Suprapubic skin (tissue), 4 donors: ENCODE measurements around the gene UNC45A. TPM values are rescaled to one million over a fixed set of nuclear protein-coding genes. Genes with fewer than 3 reads are reported as not detected.

Experiments used
- DNase-seq, 2 donors: peaks; one replicate each; pipeline ENCODE4 v3.0.0-alpha.2; 2019; ENCODE audit warnings: low spot score in 2 of 2
- H3K27ac ChIP-seq: fragments of 200-600 bp; sonication (generic); one replicate; pipeline ENCODE4 v1.5.1; 2019
- H3K27me3 ChIP-seq: fragments of 200-600 bp; sonication (generic); one replicate; pipeline ENCODE4 v1.5.1; 2019
- H3K36me3 ChIP-seq: fragments of 200-600 bp; sonication (generic); one replicate; pipeline ENCODE4 v1.5.1; 2019
- H3K4me1 ChIP-seq: fragments of 200-600 bp; sonication (generic); one replicate; pipeline ENCODE4 v1.5.1; 2019
- H3K4me3 ChIP-seq: fragments of 200-600 bp; sonication (generic); one replicate; pipeline ENCODE4 v1.5.1; 2019; ENCODE audit warnings: mild to moderate bottlenecking
- H3K9me3 ChIP-seq: fragments of 200-600 bp; sonication (generic); one replicate; pipeline ENCODE4 v1.5.1; 2019
- CTCF ChIP-seq, 2 donors: fragments of 200-600 bp in 1 of 2; fragments of 450-650 bp in 1 of 2; sonication (generic) in 1 of 2; IDR thresholded peaks; one replicate each; pipeline ENCODE4 v1.5.1; 2016 to 2019; ENCODE audit warnings: antibody characterized with exemption in 2 of 2, mild to moderate bottlenecking in 1 of 2, moderate library complexity in 1 of 2
- EP300 ChIP-seq: sonication (generic); formaldehyde crosslinking; IDR thresholded peaks from one replicate; pipeline ENCODE4 v1.6.1; 2017; ENCODE audit warnings: antibody characterized with exemption
- POLR2A ChIP-seq, 2 donors: fragments of 450-650 bp; IDR thresholded peaks; one replicate each; pipeline ENCODE4 v1.6.1; 2017; ENCODE audit warnings: antibody characterized with exemption in 2 of 2, mild to moderate bottlenecking in 2 of 2, moderate library complexity in 2 of 2
- POLR2AphosphoS5 ChIP-seq, 3 donors: sonication (generic); formaldehyde crosslinking; IDR thresholded peaks; one replicate each; pipeline ENCODE4 v1.6.1; 2017; ENCODE audit warnings: antibody characterized with exemption in 3 of 3
- WGBS: methylation state at CpG from one replicate; pipeline ENCODE4 v1.1.5; 2018; 5-methylcytosine and 5-hydroxymethylcytosine counted together
- total RNA-seq, 4 donors: library from RNA; depleted of rRNA; stranded (reverse); fragments of >200 nt; gene quantifications; one replicate each; pipeline ENCODE4 v1.1.0, GENCODE V29; 2016

Gene UNC45A
- total RNA-seq, 4 donors from 2014 or later: 52.4 to 94.5 (median 67.8) TPM

GRCh38 chr15:90910441-90911301, 24.4 kb upstream of the UNC45A start:
- Histone ChIP-seq H3K4me3 (no peak overlapping the region), H3K9me3 (no peaks in the 10 kb centered on the region), H3K27ac (no peak overlapping the region), H3K4me1 (no peaks in the 10 kb centered on the region), H3K27me3 (no peaks in the 10 kb centered on the region), H3K36me3 (peaks cover 99% of the 10 kb centered on the region)
- WGBS: 95% methylated on average over 20 of the region's 24 CpGs
- no peak for TF ChIP-seq CTCF (IDR thresholded peaks at IDR 0.05)
- no peak for TF ChIP-seq POLR2A (IDR thresholded peaks at IDR 0.05)
- no peak for TF ChIP-seq EP300
- TF ChIP-seq POLR2AphosphoS5 (IDR thresholded peaks at IDR 0.05): no peak
- DNase-seq: no peak

- Histone ChIP-seq H3K4me3 (no peak overlapping the region), H3K27me3 (no peaks in the 10 kb centered on the region), H3K4me1 (no peaks in the 10 kb centered on the region), H3K9me3 (no peaks in the 10 kb centered on the region), H3K27ac (no peak overlapping the region), H3K36me3 (peaks cover 99% of the 10 kb centered on the region)
- no peak for TF ChIP-seq POLR2AphosphoS5 (IDR thresholded peaks at IDR 0.05)
- TF ChIP-seq POLR2A (IDR thresholded peaks at IDR 0.05): no peak
- no peak for DNase-seq
- WGBS: 94% methylated on average over 18 of the region's 19 CpGs
Measured at GRCh38 chr15:90911302-90911623, 23.8 kb upstream of the UNC45A start.

- Histone ChIP-seq H3K9me3 (no peaks in the 10 kb centered on the region), H3K27me3 (no peaks in the 10 kb centered on the region), H3K36me3 (peaks cover 99% of the 10 kb centered on the region), H3K27ac (no peak overlapping the region), H3K4me1 (no peaks in the 10 kb centered on the region), H3K4me3 (no peak overlapping the region)
- no peak for DNase-seq
- TF ChIP-seq CTCF (IDR thresholded peaks at IDR 0.05): no peak
- TF ChIP-seq EP300: no peak
- TF ChIP-seq POLR2A (IDR thresholded peaks at IDR 0.05): no peak
- no peak for TF ChIP-seq POLR2AphosphoS5 (IDR thresholded peaks at IDR 0.05)
- 93% methylated on average over 28 of the region's 30 CpGs for WGBS
Measured at GRCh38 chr15:90911906-90912769, 22.9 kb upstream of the UNC45A start.

- H3K27me3 ChIP-seq: no peaks in the 10 kb centered on the region
- H3K9me3 ChIP-seq: no peaks in the 10 kb centered on the region
- no peak overlapping the region for H3K4me3 ChIP-seq
- WGBS: 90% methylated on average over 7 of the region's 7 CpGs
- peaks cover 99% of the 10 kb centered on the region for H3K36me3 ChIP-seq
- H3K27ac ChIP-seq: no peak overlapping the region
- TF ChIP-seq EP300 (no peak), POLR2AphosphoS5 (IDR thresholded peaks at IDR 0.05) (no peak), CTCF (IDR thresholded peaks at IDR 0.05) (no peak), POLR2A (IDR thresholded peaks at IDR 0.05) (no peak)
- no peaks in the 10 kb centered on the region for H3K4me1 ChIP-seq
- DNase-seq: no peak
Measured at GRCh38 chr15:90912770-90913075, 22.4 kb upstream of the UNC45A start.

- Histone ChIP-seq H3K27me3 (no peaks in the 10 kb centered on the region), H3K36me3 (peaks cover 100% of the 10 kb centered on the region), H3K27ac (no peak overlapping the region), H3K4me3 (no peak overlapping the region), H3K4me1 (no peaks in the 10 kb centered on the region), H3K9me3 (no peaks in the 10 kb centered on the region)
- WGBS: 79% methylated on average over 2 of the region's 12 CpGs
- DNase-seq: no peak
- no peak for TF ChIP-seq CTCF (IDR thresholded peaks at IDR 0.05)
- no peak for TF ChIP-seq EP300
- no peak for TF ChIP-seq POLR2AphosphoS5 (IDR thresholded peaks at IDR 0.05)
- no peak for TF ChIP-seq POLR2A (IDR thresholded peaks at IDR 0.05)
Measured at GRCh38 chr15:90913398-90913944, 21.6 kb upstream of the UNC45A start.
